Right lobe of liver (tissue), 4 donors: Measurements from ENCODE around the gene FXYD7.
A peak's percentile ranks its signal among the peaks of the same experiment; 100 is the strongest.

Experiments used
- CTCF ChIP-seq, 4 donors: fragments of 200-600 bp in 3 of 4; fragments of 450-650 bp in 1 of 4; IDR thresholded peaks; one replicate each; pipeline versions ENCODE4 v1.5.1 to v1.8.0; 2016 to 2022; ENCODE audit warnings: antibody characterized with exemption in 4 of 4, mild to moderate bottlenecking in 2 of 4
- POLR2A ChIP-seq: fragments of 450-650 bp; IDR thresholded peaks from one replicate; pipeline ENCODE4 v1.6.1; 2017; ENCODE audit warnings: antibody characterized with exemption, mild to moderate bottlenecking
- donor health status: DM: no; HTN: no; CAD: no.
- donor health status: DM: no; HTN: no; CAD: no.
- donor health status: DM: no; HTN: yes; CAD: no.

DNA sequence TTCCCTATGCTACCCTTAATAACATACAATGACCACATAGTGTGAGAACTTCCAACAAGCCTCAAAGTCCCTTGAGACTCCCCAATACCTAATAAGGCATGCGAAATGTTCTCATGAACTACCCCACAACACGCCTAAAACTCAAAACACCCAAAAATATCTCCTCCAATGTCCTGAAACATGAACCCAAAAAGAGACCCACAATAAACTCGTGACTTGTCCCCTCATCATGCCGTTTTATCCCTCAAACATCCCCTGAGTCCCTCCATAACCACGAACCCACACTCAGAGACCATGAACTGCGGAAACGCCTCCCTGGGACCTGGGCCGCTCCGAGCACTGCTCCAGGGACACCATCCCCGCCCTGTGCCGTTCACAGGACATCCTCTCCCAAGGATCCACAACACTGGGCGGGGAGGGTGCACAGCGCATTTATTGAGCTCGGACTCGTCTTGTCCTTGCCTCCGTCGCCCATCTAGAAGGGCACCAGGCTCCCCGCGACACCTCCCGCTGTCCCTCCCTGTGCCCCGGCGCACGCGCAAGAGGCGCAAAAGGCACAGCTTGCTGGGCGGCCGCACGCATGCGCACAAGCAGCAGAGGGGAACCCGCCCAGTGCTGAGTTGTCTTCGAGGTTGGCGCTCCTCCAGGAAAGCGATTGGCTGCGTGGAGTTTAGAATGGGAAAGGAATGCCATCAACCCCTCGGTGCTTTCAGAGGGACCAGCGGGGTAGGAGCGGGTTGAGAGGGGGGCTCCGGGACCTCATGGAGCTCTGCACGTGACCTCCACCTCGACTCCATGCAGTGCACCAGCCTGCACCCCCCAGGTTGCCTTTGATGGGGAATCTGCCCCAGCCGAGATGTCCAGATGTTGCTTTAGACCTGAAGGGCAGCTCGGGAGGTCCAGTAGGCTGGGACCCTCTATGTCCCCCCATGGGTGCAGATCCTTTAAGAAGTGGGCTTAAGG lies 18.7 kb upstream of the FXYD7 start:
- no peak for TF ChIP-seq CTCF (IDR thresholded peaks at IDR 0.05)
- peak; percentile 86 for TF ChIP-seq POLR2A
